GM21529 (cell line): ENCODE results near the gene MRPL37.
"Not testable (repeated sequence)": the region's sequence is repeated elsewhere in the genome, so short reads cannot be mapped to it uniquely, and the experiment has no call there.

Experiments used
- ATAC-seq: cut with Tn5 transposase; IDR thresholded peaks from one replicate; pipeline ENCODE4 v1.9.1; 2021; ENCODE audit not compliant: unreplicated experiment

MRPL37 gene

GRCh38 chr1:54199765-54200518 is at the start of gene MRPL37, which contains the start of gene CYB5RL:
Gene MRPL37 (plus strand): TSS chr1:54200167. CDS start chr1:54200244, 77 bp downstream.
Gene CYB5RL (minus strand): TSS chr1:54200030. CDS start chr1:54195616, 4,414 bp downstream.
- ATAC-seq, result peak; percentile 98

GRCh38 chr1:54151013-54151412 is 49.0 kb upstream of the MRPL37 start:
- no peak for ATAC-seq

GRCh38 chr1:54152696-54153095 is 47.3 kb upstream of the MRPL37 start, which contains the start of gene CDCP2:
Gene CDCP2 (minus strand): TSS chr1:54153000. CDS start chr1:54152922, 78 bp downstream.
- ATAC-seq, result no peak

GRCh38 chr1:54153535-54154439 is 46.2 kb upstream of the MRPL37 start:
- no peak for ATAC-seq

- ATAC-seq, result no peak
Observed at GRCh38 chr1:54156201-54156600, 43.8 kb upstream of the MRPL37 start.

- ATAC-seq, result no peak
Observed at GRCh38 chr1:54156986-54157385, 43.0 kb upstream of the MRPL37 start.

GRCh38 chr1:54157401-54157800 is 42.6 kb upstream of the MRPL37 start:
- no peak for ATAC-seq

- ATAC-seq, result no peak
Observed at GRCh38 chr1:54158071-54158470, 41.9 kb upstream of the MRPL37 start.

GRCh38 chr1:54159733-54160316 is 40.1 kb upstream of the MRPL37 start:
- ATAC-seq, result no peak

GRCh38 chr1:54160351-54160750 is 39.6 kb upstream of the MRPL37 start:
- no peak for ATAC-seq

GRCh38 chr1:54161495-54162168 is 38.3 kb upstream of the MRPL37 start:
- no peak for ATAC-seq

GRCh38 chr1:54163051-54163450 is 36.9 kb upstream of the MRPL37 start:
- ATAC-seq, result no peak

- no peak for ATAC-seq
Observed at GRCh38 chr1:54163573-54163972, 36.4 kb upstream of the MRPL37 start.

- ATAC-seq, result no peak
Observed at GRCh38 chr1:54165146-54165545, 34.8 kb upstream of the MRPL37 start.

- not testable (repeated sequence) for ATAC-seq
Observed at GRCh38 chr1:54166357-54166756, 33.6 kb upstream of the MRPL37 start.

- no peak for ATAC-seq
Observed at GRCh38 chr1:54167422-54168139, 32.4 kb upstream of the MRPL37 start.

GRCh38 chr1:54168206-54168965 is 31.6 kb upstream of the MRPL37 start:
- ATAC-seq, result no peak

- ATAC-seq, result no peak
Observed at GRCh38 chr1:54169068-54169467, 30.9 kb upstream of the MRPL37 start.

- ATAC-seq, result no peak
Observed at GRCh38 chr1:54171016-54171415, 29.0 kb upstream of the MRPL37 start.
